SK-N-SH treated with all-trans-retinoic acid at 6 μM for 48 hours (cell line): ENCODE data around the gene UAP1.
A peak's percentile ranks its signal among the peaks of the same experiment; 100 is the strongest.

Experiments used
- ATAC-seq: fragments of 200-7000 bp; cut with Tn5 transposase; 3 replicates; pipeline ENCODE4 v1.9.1; 2020; ENCODE audit warnings: mild to moderate bottlenecking, moderate library complexity
- BACH2 ChIP-seq: fragments of 250-450 bp; sonication (Bioruptor Pico); IDR thresholded peaks from 2 replicates; pipeline ENCODE4 v1.9.0; 2021; ENCODE audit warnings: mild to moderate bottlenecking, borderline replicate concordance
- CREB5 ChIP-seq: fragments of 250-450 bp; sonication (Bioruptor Pico); IDR thresholded peaks from 2 replicates; pipeline ENCODE4 v1.5.1; 2020; ENCODE audit warnings: low read depth, mild to moderate bottlenecking, moderate library complexity
- CSDC2 ChIP-seq: fragments of 250-450 bp; sonication (Bioruptor Pico); IDR thresholded peaks from 2 replicates; pipeline ENCODE4 v1.5.0; 2020; ENCODE audit warnings: mild to moderate bottlenecking, moderate library complexity
- ESRRG ChIP-seq: fragments of 250-450 bp; sonication (Bioruptor Pico); IDR thresholded peaks from 2 replicates; pipeline ENCODE4 v1.6.1; 2021; ENCODE audit warnings: mild to moderate bottlenecking
- GLIS3 ChIP-seq: fragments of 250-450 bp; sonication (Bioruptor Pico); IDR thresholded peaks from 2 replicates; pipeline ENCODE4 v1.5.0; 2020; ENCODE audit warnings: mild to moderate bottlenecking, moderate library complexity
- PATZ1 ChIP-seq: fragments of 250-450 bp; sonication (Bioruptor Pico); IDR thresholded peaks from 2 replicates; pipeline ENCODE4 v1.8.0; 2020; ENCODE audit warnings: mild to moderate bottlenecking, moderate library complexity, borderline replicate concordance
- POU6F1 ChIP-seq: fragments of 250-450 bp; sonication (Bioruptor Pico); IDR thresholded peaks from 2 replicates; pipeline ENCODE4 v1.8.0; 2021; ENCODE audit warnings: low read depth, mild to moderate bottlenecking, moderate library complexity, borderline replicate concordance
- RARB ChIP-seq: fragments of 250-450 bp; sonication (Bioruptor Pico); IDR thresholded peaks from 2 replicates; pipeline ENCODE4 v1.8.0; 2021; ENCODE audit warnings: mild to moderate bottlenecking, moderate library complexity
- SNAI2 ChIP-seq: fragments of 250-450 bp; sonication (Bioruptor Pico); IDR thresholded peaks from 2 replicates; pipeline ENCODE4 v1.5.0; 2020; ENCODE audit warnings: mild to moderate bottlenecking, moderate library complexity
- TOX ChIP-seq: fragments of 250-450 bp; sonication (Bioruptor Pico); IDR thresholded peaks from 2 replicates; pipeline ENCODE4 v1.8.0; 2021; ENCODE audit warnings: mild to moderate bottlenecking, moderate library complexity, borderline replicate concordance
- TSHZ2 ChIP-seq: fragments of 250-450 bp; sonication (Bioruptor Pico); IDR thresholded peaks from 2 replicates; pipeline ENCODE4 v1.5.0; 2020; ENCODE audit warnings: mild to moderate bottlenecking, moderate library complexity
- ZFP3 ChIP-seq: fragments of 250-450 bp; sonication (Bioruptor Pico); IDR thresholded peaks from 2 replicates; pipeline ENCODE4 v1.5.0; 2020; ENCODE audit warnings: mild to moderate bottlenecking, moderate library complexity
- ZNF565 ChIP-seq: fragments of 450-650 bp; formaldehyde crosslinking; conservative IDR thresholded peaks from 2 replicates; pipeline ENCODE4 v1.5.0; 2020; ENCODE audit warnings: low read depth, mild to moderate bottlenecking, moderate library complexity

Gene UAP1

GRCh38 chr1:162543228-162543627 is 18.3 kb upstream of the UAP1 start:
- ATAC-seq, result no peak
- no peak for TF ChIP-seq RARB

- no peak for TF ChIP-seq SNAI2
- no peak for TF ChIP-seq GLIS3 (CRISPR knock-in tag)
- TF ChIP-seq BACH2 (CRISPR knock-in tag), result no peak
- TF ChIP-seq, all 23 proteins: peak for 0
- no peak for ATAC-seq
Observed at GRCh38 chr1:162548170-162548569, 13.4 kb upstream of the UAP1 start.

- no peak for ATAC-seq
- TF ChIP-seq TOX (CRISPR knock-in tag), result no peak
- no peak for TF ChIP-seq CREB5 (CRISPR knock-in tag)
- no peak for TF ChIP-seq ZNF565 (CRISPR knock-in tag)
- TF ChIP-seq BACH2 (CRISPR knock-in tag), result no peak
- TF ChIP-seq CSDC2, result no peak
- TF ChIP-seq, all 23 proteins: peak for 0
Observed at GRCh38 chr1:162549001-162549400, 12.5 kb upstream of the UAP1 start.

- no peak for TF ChIP-seq TSHZ2 (CRISPR knock-in tag)
- TF ChIP-seq PATZ1 (CRISPR knock-in tag), result no peak
- TF ChIP-seq POU6F1 (CRISPR knock-in tag), result no peak
- TF ChIP-seq CSDC2, result no peak
- no peak for TF ChIP-seq CREB5 (CRISPR knock-in tag)
- no peak for TF ChIP-seq ZFP3 (CRISPR knock-in tag)
- ATAC-seq, result no peak
Observed at GRCh38 chr1:162550925-162551324, 10.6 kb upstream of the UAP1 start.

GRCh38 chr1:162551969-162552683 is 9.4 kb upstream of the UAP1 start:
- peak; percentile 52; the same call in 1 of the 2 replicates for TF ChIP-seq PATZ1 (CRISPR knock-in tag)
- TF ChIP-seq ESRRG (CRISPR knock-in tag), result no peak
- no peak for TF ChIP-seq TOX (CRISPR knock-in tag)
- TF ChIP-seq POU6F1 (CRISPR knock-in tag), result no peak
- no peak for ATAC-seq
